NCI-H748 (cell line): Measurements from ENCODE around the gene PGR.

Experiments
- DNase-seq: peaks from one replicate; lab custom pipeline; 2025; ENCODE audit not compliant: unreplicated experiment; lab: John Stamatoyannopoulos, UW

PGR gene

DNA sequence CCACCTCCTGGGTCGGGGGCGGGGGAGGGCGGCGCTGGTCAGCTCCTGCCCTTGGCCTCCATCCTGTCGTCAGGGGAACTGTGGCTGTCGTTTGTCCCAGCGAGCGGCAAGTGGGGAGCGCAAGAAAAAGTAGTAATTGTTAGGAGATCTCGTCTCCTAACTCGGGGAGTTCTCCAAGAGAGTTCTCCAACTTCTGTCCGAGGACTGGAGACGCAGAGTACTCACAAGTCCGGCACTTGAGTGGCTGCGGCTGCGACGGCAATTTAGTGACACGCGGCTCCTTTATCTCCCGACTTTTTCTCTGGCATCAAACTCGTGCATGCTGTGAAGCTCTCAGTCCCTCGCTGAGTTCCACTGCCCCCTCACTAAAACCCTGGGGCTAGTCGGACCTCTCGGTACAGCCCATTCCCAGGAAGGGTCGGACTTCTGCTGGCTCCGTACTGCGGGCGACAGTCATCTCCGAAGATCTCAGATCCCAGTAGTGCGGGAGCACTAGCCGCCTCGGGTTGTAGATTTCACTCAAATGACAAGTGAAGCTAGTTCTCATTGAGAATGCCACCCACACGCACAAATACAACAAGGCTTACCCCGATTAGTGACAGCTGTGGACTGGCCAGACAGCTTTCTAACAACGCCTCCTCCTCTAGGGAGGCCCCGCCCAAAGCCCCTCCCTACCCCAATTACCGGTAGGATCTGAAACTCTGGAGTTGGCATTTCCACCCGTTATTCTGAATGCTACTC, at the start of gene PGR:
Gene PGR, minus strand, starts transcription at position 611 of the 741 bp plus-strand sequence. CDS start 743 bp downstream, outside the sequence.
- DNase-seq, result peak; percentile 71

DNA sequence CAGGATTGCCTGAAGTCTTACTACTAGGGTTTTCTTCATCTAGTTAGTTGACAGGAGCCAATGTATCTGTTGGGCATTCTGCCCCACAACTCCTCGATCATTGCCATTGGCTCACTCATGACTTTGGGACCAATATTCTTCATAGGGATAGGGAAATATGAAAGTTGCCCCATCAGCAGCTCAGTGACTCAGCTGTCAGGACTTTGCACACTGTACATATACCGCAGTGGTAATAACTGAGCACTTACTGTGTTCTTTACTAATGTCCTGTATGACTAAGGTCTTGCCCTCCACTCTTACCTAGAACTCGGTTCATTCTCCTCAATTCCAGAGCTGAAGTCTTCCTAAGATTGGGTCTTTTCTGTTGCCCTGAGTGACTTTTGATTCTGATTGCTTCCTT, 46.8 kb upstream of the PGR start:
- DNase-seq, result no peak

DNA sequence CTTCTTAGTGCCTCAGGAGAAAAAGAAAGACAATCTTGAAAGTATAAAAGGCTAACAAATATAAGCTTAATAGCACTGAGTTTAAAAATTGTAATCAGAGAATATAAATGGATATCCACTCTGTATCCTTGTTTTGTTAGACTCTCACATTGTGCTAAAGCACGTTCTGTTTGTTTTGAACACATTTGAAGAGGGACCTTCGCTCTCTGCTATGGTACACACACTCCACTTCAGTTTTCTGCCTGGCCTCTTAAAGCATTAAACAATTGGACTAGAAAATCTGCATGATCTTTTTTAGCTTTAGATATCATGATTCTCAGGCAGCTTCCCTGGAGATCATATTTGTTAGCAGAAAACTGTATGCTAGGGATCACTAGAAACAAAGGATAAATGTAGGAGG, 40.3 kb upstream of the PGR start:
- peak; percentile 91 for DNase-seq

DNA sequence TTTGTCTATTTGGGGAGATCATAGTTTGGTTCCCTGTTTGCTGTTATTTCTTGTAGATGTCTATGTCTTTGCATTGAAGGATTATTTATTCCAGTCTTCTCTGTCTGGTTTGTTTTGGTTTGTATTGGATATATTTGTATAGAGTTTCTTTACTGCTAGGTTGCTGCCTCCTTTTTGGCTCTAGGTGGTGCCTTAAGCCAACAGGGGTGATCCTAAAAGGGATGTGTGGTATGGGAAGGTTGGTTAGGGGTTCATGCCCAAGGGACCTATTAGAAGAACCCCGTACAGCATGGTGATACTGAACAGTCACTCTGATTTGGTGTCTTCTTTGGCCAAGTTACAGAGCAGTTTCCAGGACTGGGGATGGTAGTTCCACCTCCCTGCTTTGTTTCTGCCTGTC, 36.4 kb upstream of the PGR start:
- no peak for DNase-seq

DNA sequence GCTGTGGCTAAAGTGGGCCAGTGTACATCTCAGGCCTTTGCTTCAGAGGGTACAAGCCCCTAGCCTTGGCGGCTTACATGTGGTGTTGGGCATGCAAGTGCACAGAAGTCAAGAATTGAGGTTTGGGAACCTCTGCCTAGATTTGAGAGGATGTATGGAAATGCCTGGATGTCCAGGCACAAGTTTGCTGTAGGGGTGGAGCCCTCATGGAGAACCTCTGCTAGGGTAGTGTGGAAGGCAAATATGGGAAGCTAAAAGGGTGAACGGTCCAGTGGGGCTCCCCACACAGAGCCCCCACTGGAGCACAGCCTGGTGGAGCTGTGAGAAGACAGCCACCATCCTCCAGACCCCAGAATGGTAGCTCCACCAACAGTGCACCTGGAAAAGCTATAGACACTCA, 28.5 kb upstream of the PGR start:
- no peak for DNase-seq

DNA sequence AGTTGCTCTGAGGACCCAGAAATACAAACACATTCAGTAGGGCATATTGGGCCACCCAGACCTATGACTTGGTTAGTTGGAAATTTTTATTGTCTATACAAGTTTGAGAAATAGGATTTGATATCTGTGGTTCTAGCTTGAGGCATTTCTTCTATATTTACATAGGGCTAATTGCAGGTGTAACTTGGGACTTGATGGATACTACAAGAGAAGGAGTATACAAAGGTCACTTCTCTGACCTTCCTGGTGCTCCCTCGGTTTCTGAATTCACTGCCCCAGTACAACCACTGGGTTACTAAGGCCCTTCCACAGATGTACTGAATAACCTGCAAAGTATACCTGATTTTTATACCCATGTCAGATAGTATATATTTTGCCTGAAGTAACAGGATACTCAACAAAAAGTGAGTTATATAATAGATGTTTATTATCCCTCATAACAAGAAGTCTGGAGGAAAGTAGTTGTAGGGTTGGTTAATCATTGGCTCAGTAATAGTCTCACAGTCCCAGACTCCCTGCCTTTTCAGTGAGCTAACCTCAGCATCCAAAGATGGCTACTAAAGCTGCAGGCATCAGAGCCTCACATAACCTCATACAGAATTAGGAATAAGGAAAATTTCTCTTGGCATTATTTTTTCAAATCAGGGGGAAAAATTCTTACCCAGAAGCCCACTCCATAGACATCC, 8.8 kb upstream of the PGR start:
- no peak for DNase-seq

DNA sequence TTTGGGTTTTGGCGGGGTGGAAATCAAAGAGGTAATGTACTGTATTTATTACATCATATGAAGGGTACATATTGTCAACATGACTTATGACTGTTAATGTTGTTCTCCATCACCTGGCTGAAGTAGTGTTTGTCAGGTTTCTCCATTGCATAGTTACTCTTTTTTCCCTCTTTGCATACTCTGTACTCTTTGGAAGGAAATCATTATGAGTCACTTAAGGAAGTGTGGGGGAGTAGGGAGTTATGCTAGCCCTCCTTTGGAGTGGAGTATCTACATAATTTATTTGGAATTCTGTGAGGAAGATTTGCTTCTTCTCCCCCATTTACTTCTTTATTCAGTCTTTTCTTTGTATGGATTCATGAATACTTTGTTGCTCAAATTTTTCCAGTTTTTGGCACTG, 3.6 kb upstream of the PGR start:
- DNase-seq, result no peak

DNA sequence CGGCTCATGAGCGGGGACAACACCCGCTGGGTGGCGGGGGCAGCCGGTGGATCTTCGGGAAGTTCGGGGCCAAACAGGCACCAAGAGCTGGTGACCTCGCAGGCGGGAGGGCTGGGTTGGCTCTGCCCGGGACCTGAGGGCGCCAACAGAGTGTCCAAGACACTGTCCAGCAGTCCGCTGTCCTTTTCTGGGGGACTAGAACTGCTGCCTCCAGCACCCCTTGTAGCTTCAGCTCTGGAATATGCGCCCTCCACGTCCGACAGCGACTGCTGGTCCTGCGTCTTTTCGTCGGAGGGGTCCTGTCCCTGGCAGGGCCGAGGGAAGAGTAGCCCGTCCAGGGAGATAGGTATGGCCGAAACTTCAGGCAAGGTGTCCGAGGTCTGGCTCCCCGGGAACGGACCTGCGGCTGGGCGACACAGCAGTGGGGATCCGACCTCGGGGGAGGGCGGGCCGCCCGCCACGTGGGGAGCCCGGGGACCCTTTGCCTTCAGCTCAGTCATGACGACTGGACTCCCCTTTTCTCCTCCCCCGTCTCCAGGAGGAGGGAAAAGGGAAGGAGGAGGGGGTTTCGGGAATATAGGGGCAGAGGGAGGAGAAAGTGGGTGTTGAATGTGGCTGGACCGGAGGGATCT, 926 bp downstream of the PGR start:
- DNase-seq, result peak; percentile 5

DNA sequence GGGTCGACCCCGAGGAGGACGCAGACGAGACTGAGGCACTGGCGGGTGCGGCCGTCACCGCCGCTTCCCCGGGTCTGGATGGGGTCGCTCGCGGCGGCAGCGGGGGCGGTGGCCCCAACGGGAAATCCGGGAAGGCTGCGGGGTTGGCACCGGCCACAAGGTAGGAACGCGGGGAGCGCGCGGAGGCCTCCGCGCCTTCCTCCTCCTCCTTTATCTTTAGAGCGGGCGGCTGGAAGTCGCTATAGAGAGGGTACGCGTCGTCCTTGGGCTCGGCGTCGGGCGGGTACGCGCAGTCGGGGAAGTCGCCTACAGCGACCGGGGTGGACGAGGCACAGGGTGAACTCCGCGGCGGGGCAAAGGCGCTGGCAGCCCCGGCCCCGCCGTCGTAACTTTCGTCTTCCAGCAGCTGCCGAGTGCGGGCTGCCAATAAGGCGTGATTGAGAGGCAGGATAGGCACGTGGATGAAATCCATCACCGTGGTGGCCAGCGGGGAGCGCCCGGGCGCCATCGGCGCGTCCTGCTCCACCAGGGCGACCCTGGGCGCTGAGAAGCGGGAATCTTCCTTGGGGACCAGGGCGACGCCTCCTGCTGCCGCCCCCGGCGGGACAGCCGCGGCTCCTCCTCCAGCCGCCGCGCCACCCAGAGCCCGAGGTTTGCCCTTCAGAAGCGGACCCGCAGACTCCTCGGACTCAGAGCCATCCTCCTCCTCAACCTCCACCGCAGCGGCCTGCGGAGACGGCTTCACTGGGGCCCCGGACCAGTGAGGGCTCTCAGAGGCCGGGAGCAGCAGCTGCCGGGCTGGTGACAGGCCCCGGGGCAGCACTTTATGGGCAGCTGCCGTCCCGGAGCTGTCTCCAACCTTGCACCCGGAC, 1.7 kb downstream of the PGR start:
- DNase-seq, result peak; percentile 50

DNA sequence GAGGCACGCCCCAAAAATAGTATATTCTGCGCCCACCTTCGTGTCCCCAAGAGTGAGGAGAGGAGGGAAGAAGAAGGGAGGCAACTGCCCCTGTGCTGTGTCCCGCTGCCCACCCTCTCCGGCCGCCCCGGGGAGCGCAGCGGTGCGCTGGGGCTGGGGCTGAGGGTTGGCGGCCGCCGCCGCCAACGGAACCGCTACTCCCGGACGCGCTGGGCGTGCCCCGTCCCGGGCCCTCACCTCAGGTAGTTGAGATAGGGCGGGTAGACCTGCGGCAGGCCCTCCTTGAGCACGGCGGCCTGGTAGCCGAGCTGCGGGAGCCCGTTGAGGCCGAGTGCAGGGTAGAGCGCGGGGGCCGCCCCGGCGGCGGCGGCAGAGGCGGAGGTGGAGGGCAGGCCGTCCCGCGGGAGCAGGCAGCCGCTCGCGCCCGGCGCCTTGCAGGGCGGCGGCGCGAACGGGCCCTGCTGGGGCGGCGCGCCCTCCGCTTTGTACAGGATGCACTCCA, 2.4 kb downstream of the PGR start:
- DNase-seq, result no peak

DNA sequence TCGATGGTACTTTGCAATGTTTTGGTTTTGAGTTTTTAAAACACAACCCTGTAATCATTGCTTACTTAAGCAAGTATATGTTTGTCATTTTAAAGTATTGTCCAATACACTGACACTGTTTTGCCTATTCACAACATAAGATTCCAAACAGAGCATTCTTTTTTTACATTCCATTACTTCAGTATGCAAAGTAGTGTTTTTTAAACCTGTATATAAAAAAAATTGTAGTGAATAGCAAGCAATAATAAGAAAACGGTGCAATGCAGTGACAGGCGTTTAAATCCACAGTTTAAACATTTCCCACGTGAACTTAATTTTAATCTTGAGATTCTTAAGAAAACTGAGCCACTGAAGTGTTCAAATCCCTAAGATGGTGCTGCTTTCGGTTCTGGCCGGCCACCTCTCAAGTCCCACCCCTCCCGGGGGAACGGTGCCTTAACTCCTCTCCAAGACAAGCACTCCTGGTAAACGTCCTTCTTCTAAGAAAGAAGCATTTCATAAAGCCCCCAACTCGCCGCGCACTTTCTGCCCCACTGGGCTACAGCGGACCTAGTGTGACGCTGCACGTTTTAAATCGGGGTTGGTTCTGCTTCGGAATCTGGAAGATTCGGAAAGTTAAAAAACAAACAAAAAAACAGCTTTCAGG, 2.9 kb downstream of the PGR start:
- DNase-seq, result no peak

DNA sequence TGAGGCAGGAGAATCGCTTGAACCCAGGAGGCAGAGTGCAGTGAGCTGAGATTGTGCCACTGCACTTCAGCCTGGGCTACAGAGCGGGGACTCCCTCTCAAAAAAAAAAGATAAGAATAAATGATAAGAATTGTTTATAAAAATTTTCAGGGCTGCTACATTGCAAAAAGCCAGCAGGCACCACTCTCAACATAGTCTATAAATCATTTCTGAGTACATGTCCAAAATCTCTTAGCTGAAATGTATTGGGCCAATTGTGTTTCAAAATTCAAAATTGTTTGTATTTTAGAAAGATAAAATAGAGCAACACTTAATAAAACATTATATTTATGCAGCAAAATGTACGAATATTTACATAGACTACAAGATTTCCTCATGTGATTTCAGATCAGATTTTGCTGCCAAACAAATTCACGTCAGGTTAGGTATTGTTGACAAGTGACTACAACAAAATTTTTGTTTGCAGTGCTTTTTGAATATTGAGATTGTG, 13.9 kb downstream of the PGR start:
- no peak for DNase-seq

DNA sequence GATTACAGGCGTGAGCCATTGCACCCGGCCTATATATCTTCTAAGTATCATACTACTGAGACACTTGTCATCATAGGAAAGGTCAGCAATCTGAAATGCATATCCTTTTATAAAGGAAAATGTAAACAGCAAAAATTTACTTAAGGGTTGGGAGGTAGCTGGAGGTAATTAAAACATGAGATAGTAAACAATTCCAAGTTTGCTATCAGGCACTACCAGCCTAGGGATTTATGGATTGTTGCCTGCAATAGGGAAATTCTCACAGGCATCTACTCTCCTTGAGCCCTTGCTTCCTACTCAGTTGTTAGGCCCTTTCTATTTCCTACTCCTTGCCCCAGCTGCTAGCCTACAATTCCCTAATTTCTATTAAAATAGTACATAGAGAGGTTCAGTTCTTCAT, 16.1 kb downstream of the PGR start:
- DNase-seq, result no peak

DNA sequence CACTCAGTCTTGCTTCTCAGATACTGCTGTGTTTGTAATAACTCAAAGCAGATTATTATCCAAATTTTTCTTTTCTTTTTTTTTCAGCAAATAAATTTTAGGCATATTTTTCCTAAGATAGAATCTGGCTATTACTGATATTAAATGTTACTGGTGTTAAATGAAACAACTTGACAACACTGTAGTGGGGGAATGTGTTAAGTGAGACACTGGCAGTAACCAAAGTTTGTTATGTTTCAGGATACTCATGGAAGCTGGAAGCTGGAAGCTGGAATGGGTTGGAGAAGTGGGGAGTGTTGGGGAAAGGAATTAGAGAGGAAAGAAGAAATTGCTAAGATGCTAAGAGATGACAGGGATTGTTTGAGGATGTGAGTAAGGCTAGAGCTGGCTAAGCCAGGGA, 24.9 kb downstream of the PGR start:
- no peak for DNase-seq

DNA sequence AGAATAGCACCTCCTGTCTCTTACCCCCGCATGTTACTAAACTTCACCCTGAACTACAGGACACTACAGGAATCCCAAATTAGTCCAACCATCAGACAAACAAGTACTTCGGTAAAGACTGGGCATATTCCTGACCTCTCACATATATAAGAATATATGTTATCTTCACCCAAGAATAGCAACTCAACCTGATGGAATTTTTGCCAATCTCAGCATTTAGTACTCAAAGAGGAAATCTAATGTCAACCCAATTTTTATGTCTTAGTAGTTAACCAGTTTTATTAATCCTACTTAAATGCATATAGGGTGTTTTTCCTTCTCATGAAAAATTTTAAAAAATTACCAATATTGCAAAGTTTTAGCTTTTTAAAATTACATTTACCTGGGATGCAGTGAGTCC, 26.2 kb downstream of the PGR start:
- no peak for DNase-seq

DNA sequence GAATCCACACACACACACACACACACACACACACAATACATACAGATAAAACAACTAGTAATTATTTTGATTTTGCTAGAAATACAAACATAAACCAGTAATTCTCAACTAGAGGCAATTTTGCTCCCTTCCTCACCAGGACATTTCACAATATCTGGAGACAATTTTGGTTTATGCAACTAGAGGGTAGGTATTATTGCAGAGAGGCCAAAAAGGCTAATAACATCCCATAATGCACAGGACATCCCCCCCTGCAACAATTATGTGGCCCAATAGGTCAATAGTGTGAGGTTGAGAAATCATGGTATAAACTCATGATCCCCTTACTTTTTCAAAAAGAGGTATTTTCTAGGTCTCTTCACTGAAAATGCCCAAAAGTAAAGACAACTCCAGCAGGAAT, 29.0 kb downstream of the PGR start:
- no peak for DNase-seq

DNA sequence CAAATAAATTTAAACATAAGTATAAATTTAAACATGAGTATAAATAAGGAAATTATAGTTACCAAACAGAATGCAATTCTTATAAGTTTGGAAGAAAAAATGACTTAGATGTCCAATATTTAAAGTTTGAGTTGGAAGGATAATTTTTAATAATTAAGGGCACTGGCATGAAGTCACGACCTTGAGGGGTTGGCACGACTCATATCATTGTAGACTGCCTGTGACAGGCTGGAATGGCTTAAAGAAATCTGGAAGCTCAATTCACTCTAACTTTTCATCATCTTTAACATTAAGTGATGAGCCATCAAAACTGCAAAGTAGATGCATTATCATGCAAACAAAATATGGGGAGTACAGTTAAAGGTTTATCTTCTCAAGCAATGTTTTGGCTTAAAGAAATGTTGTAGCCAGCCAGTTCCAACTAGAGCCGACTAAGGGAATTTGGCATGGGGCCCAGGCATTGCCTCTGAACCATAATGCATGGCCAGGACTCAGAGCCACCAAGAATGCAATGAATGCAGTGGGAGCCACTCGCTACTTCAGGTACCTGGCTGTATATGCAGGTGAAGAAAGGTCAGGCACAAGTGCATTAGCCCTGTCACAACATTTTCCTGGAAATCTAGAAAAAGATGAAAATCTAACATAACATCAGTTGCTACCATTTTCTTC, 33.4 kb downstream of the PGR start:
- DNase-seq, result no peak

DNA sequence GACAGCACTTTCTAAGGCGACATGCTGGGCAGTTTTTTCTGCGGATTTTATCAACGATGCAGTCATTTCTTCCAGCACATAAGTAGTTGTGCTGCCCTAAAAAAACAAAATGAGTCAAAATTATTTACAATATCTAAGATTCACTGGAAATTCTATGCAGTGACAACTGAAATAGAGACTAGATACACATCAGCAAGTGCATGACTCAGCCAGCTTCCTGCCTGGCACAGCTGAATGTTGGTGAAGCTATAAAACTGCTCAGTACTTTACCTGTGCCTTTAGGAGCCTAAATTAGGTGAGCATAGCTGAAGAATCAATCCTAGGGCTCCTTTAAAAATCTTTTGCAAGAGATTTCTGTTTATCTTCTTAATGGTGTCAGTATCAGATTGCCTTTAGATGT, 37.8 kb downstream of the PGR start:
- DNase-seq, result no peak

DNA sequence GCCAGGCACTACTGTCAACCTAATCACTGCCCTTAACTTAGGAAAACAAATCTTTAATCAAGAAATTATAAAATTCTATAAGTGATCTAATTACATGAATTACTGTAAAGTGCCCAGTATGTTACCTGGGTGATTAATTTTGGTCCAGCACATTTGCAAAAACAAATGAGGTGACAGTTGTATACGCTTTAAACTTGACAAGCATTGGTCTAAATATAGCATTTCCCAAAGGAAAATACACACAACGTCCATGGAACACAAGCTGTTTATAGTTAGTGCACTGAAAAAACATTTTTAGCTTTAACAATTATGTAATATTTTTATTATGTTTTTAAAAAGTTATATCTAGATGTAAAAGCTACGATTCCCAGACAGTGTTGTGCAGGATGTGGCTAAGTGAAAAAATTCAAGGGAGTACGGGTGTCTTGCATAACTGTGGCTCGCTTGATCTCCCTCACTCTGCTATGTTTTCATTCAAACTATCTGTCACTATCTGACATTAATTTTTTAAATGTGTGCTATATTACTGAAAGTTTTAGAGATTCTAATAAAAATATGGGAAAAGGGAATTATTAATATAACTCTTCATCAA, 38.8 kb downstream of the PGR start:
- no peak for DNase-seq

DNA sequence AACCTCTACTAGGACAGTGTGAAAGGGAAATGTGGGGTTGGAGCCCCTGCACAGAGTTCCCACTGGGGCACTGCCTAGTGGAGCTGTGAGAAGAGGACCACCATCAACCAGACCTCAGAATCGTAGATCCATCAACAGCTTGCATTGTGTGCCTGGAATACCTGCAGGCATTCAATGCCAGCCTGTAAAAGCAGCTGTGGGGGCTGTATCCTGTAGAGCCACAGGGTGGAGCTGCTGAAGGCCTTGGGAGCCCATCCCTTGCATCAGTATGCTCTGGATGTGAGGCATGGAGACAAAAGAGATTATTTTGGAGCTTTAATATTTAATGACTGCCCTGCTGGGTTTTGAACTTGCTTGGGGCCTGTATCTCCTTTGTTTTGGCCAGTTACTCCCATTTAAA, 46.3 kb downstream of the PGR start:
- peak; percentile 4 for DNase-seq
